ENCODE data around the gene KIF2C.
"Not testable (repeated sequence)": the region's sequence is repeated elsewhere in the genome, so short reads cannot be mapped to it uniquely, and the experiment has no call there.

KIF2C gene

DNA sequence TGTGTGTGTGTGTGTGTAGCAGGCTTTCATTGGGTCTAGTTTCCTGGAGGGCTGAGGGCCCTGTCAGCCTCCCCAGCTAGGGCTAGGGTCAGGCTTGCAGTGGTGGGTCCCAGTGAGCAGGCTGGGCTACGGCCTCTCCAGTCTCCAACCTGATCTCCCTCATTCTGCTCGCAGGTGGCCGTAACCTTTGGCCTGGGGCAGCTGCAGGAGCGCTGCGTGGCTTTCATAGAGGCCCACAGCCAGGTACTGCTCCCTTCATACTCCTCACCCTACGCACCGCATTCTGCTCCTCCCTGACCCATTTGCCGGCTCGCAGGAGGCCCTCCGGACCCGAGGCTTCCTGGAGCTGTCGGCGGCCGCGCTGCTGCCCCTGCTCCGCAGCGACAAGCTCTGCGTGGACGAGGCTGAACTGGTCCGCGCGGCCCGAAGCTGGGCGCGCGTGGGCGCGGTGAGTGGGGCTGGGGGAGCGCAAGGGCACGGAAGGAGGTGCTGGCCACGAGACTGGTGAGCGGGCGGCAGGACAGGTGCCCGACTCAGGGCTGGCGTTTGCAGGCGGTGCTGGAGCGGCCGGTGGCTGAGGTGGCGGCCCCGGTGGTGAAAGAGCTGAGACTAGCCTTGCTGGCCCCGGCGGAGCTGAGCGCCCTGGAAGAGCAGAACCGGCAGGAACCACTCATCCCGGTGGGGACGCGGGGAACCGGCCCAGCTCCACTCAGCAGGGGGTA lies 73.3 kb downstream of the KIF2C start:
- DNase-seq (ENCODE audit: low read depth, low spot score) = no peak

DNA sequence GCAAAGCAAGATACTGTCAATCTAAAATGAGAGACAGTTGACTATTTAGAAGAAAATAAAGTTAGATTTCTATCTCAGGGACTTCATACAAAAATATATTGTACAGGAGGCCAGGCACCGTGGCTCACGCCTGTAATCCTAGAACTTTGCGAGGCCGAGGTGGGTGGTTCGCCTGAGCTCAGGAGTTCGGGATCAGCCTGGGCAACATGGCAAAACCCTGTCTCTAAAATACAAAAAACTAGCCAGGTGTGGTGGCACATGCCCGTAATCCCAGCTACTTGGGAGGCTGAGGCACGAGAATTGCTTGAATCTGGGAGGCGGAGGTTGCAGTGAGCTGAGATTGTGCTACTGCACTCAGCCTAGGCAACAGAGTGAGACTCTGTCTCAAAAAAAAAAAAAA lies 76.3 kb downstream of the KIF2C start:
- DNase-seq (ENCODE audit: low read depth, low spot score) = not testable (repeated sequence)

DNA sequence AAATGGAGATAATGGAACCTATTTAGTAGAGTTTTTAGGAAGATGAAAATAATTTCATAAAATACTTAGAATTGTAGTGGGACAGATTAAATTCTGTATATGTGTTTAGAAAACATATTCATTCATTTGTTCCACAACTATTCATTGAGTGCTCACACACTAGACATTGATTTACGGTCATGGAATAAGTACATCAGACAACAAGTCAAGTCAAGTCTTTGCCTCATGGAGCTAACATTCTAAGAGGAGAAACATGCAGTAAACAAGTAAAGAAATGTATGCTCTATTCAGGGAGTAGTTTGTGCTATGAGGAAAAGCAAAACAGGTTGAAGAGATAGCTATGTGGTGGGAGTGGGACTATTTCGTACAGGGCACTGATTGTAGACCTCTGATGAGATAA lies 77.7 kb downstream of the KIF2C start:
- no peak for DNase-seq (ENCODE audit: low read depth, low spot score)
